AG10803 (cell line): Measurements from ENCODE around the gene RBMS1.
"Not testable (repeated sequence)": the region's sequence is repeated elsewhere in the genome, so short reads cannot be mapped to it uniquely, and the experiment has no call there.

Source experiments
- DNase-seq: peaks from one replicate; pipeline ENCODE4 v3.0.0; 2010; ENCODE audit warnings: low read depth
- H3K4me3 ChIP-seq: 2 replicates; pipeline ENCODE4 v1.5.1; 2011; ENCODE audit warnings: mild to moderate bottlenecking, low read length, control low read depth
- TF ChIP-seq, protein P1 (sequence below): conservative IDR thresholded peaks from 2 replicates; pipeline ENCODE4 v1.5.1; 2011; ENCODE audit warnings: mild to moderate bottlenecking, low read length, control low read depth, inconsistent platforms

The RBMS1 gene

DNA sequence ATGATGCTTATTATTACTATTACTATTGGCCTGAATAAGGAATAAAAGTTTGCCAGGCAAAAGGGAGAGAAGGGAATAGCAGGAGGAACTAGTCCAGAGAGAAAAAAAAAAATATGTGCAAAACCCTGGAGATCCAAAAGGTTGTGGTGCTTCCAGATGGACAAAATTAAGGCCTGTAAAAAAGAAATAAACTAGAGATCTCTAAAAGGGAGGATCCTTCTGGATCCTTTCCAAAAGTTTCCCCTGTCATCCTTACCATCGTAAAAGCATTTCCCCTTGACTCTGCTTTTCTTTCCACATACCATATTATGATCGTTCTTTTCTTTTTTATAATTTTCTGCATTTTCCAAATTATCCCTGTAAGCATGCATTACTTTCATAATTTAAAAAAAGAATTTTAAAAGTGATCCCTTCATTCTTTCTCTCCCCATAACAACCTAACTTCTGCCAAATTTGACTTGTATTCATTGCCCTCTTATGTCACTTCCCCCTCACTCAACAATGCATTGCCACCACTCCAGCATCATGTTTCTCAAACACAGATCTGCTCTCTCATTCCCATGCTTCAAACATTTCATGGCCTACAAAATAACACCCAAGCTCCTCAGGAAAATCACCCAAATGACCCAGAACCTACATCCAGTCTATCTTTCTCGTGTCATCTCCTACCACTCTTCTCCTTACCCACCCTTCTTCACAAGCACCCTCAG, 40.3 kb downstream of the RBMS1 start:
- TF ChIP-seq, protein P1, sequence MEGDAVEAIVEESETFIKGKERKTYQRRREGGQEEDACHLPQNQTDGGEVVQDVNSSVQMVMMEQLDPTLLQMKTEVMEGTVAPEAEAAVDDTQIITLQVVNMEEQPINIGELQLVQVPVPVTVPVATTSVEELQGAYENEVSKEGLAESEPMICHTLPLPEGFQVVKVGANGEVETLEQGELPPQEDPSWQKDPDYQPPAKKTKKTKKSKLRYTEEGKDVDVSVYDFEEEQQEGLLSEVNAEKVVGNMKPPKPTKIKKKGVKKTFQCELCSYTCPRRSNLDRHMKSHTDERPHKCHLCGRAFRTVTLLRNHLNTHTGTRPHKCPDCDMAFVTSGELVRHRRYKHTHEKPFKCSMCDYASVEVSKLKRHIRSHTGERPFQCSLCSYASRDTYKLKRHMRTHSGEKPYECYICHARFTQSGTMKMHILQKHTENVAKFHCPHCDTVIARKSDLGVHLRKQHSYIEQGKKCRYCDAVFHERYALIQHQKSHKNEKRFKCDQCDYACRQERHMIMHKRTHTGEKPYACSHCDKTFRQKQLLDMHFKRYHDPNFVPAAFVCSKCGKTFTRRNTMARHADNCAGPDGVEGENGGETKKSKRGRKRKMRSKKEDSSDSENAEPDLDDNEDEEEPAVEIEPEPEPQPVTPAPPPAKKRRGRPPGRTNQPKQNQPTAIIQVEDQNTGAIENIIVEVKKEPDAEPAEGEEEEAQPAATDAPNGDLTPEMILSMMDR = no peak
- DNase-seq = peak; percentile 18
- H3K4me3 ChIP-seq = no peak overlapping the region

DNA sequence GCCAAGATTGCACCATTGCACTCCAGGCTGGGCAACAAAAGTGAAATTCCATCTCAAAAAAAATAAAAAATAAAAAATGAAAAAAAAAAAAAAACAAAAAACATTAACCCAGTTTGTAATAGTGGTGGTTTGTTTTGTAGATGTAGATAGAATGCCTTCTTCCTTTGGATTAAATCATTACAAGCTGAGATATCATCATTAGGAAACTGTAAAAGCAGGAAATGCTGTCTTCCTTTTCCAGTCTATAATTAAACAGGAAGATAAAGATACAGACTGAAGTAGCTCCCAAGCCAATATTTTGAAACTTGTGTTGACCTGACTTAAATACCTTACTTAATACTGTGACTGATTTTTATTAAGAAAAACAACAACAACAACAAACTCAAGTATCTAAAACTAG, 43.1 kb downstream of the RBMS1 start:
- no peak for DNase-seq
- TF ChIP-seq, protein P1 = no peak

DNA sequence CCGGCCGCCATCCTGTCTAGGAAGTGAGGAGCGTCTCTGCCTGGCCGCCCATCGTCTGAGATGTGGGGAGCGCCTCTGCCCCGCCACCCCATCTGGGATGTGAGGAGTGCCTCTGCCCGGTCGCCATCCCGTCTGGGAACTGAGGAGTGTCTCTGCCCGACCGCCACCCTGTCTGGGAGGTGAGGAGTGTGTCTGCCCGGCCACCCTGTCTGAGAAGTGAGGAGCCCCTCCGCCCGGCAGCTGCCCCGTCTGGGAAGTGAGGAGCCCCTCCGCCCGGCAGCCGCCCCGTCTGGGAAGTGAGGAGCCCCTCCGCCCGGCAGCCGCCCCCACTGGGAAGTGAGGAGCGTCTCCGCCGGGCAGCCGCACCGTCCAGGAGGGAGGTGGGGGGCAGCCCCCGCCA, 44.8 kb downstream of the RBMS1 start:
- not testable (repeated sequence) for DNase-seq

More for the DNA sequence above, 43.1 kb downstream of the RBMS1 start:
- no peak overlapping the region for H3K4me3 ChIP-seq

DNA sequence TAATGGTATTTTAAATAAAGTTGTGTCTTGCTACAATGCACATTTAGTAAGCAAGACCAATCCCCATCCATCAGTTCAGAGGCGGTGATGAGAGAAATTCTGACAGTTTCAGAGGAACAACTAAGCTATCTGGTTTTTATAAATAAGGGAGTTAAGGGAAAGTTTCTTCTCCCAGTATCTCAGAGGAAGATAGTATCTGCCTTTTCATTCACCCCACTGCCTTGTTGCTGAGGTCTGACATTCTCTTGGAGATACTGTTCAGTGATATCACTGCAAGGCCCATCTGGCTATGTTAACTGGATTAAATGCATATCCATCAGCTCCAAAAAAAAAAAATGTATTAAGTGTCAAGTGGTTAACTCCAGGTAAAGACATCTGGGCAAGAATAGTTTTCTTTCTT, 47.9 kb downstream of the RBMS1 start:
- TF ChIP-seq, protein P1 = no peak
- no peak for DNase-seq
- H3K4me3 ChIP-seq = no peak overlapping the region

More for the DNA sequence above, 44.8 kb downstream of the RBMS1 start:
- not testable (repeated sequence) for H3K4me3 ChIP-seq

GRCh38 chr2:160442603-160443002, 51.0 kb downstream of the RBMS1 start:
- no peak overlapping the region for H3K4me3 ChIP-seq
- no peak for DNase-seq
- TF ChIP-seq, protein P1 = no peak

GRCh38 chr2:160440888-160441287, 52.7 kb downstream of the RBMS1 start:
- no peak overlapping the region for H3K4me3 ChIP-seq
- TF ChIP-seq, protein P1 = no peak
- DNase-seq = peak; percentile 45

DNA sequence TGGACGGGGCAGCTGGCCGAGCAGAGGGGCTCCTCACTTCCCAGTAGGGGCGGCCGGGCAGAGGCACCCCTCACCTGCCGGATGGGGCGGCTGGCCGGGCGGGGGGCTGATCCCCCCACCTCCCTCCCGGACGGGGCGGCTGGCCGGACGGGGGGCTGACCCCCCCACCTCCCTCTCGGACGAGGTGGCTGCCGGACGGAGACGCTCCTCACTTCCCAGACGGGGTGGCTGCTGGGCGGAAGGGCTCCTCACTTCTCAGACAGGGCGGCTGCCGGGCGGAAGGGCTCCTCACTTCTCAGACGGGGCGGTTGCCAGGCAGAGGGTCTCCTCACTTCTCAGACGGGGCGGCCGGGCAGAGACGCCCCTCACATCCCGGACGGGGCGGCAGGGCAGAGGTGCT, 54.6 kb downstream of the RBMS1 start:
- DNase-seq, H3K4me3 ChIP-seq: not testable (repeated sequence)

DNA sequence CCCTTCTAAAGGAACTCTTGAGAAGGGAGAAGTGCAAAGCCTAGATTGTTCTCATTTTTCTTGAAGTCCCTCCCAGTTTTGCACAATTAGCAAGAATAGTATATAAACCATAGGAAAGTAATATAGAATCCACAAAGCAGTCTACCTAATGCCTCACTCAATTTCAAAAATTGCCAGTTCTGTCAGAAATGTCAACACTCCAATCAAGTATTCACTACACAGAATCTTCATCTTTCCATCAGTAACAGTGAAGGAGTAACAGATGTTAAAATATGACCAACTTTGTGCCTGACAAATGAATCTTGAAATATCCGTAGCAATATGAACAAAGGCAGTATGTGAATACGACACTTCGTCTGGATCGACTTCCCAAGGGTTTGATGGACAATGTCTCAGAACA, 56.3 kb downstream of the RBMS1 start:
- DNase-seq = no peak
- TF ChIP-seq, protein P1 = no peak
- H3K4me3 ChIP-seq = no peak overlapping the region
